T-helper 1 cell treated with Interleukin-12 subunit alpha and Interleukin-12 subunit beta and Interleukin-4 antibody, amounts not matched to agents 30 ng/mL and 1 ng/mL, for 36 hours (primary cell): ENCODE measurements around the gene VAV2. TPM values are rescaled to one million over a fixed set of nuclear protein-coding genes. Genes with fewer than 3 reads are reported as not detected.

Source experiments
- intact Hi-C: fragments of 100-400 bp; cut with micrococcal nuclease; formaldehyde crosslinking; loops from one replicate; pipeline ENCODE4 v1.15.1; 2024
- total RNA-seq: library from RNA; stranded (reverse); gene quantifications from 2 replicates; pipeline ENCODE4 v1.2.3, GENCODE V29; 2022

VAV2 gene
- total RNA-seq, 1 donor from 2014 or later: 3.1 TPM

- intact Hi-C loops: no loop called here
Measured at GRCh38 chr9:133821601-133822429, 170.3 kb downstream of the VAV2 start.

- intact Hi-C loops: no loop called here
Measured at GRCh38 chr9:133819923-133820322, 172.2 kb downstream of the VAV2 start.

DNA sequence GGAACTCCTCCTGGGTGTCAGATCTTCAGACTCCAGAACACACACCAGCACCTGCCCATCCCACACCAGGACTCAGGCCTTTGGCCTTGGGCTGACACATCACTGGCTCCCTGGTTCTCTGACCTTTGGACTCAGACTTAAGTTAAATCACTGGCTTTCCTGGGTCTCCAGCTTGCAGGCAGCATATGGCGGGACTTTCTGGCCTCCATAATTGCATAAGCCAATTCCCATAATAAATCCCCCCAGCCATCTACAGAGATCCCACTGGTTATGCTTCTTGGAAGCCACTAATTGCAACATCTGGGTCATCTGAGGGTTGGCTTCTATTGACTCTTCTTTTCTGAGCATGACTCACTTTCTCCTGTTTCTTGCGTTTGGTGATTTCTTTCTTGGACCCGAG is 173.7 kb downstream of the VAV2 start:
- intact Hi-C loops: no loop called here

- intact Hi-C loops: no loop called here
Measured at GRCh38 chr9:133815781-133816180, 176.3 kb downstream of the VAV2 start.

GRCh38 chr9:133814586-133815208 is 177.4 kb downstream of the VAV2 start:
- intact Hi-C loops: no loop called here

DNA sequence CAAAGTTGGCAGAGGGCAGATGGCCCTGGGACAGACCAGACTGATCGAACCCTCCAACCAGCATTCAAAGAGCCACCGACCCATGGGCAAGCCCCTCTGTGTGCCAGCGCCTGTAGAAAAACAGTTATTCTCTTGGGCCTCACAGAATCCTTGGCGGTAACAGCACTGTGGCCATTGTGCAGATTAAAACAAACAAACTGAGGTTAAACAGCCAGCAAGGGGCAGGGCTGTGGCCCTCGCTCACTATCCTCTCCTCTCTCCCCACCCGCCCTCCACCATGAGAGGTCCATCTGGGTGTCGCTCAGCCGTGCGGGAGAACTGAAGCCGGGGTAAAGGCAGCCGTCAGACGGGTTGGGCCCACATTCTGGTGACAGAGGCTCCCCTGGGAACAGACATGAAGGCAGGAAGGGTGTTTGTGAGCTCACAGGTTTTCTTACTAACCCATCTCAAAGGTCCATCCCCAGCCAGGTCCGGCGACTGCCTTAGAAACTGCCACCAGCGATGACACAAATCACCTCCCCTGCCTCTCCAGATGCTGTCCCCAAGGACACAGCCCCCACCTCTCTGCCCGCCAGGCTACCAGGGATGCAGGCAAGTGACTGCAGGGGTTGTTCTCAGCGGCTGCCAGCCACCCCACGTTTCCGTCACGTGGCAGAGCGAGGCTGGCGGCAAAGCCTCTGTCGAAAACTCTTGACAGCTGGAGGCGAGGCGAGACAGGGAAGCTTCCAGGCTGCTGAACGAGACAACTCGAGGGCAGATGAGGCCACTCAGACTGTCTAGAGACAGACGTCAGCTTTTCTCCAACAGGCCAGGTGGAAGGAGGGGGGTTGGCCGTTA is 178.2 kb downstream of the VAV2 start:
- intact Hi-C loops: no loop called here

DNA sequence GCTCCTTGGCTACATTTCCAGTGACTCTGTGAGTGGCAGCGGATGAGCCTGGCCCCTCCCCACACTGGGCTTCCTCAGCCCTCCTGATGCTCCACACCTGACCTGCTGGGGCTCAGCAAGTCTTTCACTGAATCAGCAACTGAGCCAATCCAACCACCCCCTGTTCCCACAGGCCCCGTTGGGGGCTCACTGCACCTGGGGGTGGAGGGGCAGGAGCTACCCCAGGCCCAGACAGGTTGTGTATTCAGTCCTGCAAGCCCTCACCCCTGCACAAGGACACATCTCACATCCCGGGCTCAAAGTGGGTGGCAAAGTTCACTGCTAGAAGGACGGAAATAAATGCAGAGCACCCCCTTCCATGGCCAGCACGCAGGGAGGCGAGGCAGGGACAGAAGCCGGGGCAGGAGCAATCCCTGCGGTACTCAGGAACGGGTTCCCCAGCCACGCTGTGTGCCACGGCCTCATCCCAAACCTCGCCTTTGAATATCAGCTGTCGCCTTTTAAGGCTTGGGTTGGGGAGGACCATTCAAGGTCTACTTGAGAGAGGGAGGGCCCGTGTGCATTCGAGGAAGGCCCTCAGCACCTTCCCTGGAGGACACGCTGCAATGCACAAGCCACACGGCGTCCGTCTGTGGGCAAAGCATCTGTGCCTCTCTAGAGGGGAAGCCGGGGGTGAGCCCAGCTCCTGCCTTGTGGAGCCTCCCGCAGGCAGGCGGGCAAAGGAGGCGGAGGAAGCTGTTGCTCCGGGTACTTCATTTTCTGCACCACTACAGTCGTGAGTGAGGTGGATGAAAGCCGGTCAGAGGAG is 179.0 kb downstream of the VAV2 start:
- intact Hi-C loops: no loop called here

DNA sequence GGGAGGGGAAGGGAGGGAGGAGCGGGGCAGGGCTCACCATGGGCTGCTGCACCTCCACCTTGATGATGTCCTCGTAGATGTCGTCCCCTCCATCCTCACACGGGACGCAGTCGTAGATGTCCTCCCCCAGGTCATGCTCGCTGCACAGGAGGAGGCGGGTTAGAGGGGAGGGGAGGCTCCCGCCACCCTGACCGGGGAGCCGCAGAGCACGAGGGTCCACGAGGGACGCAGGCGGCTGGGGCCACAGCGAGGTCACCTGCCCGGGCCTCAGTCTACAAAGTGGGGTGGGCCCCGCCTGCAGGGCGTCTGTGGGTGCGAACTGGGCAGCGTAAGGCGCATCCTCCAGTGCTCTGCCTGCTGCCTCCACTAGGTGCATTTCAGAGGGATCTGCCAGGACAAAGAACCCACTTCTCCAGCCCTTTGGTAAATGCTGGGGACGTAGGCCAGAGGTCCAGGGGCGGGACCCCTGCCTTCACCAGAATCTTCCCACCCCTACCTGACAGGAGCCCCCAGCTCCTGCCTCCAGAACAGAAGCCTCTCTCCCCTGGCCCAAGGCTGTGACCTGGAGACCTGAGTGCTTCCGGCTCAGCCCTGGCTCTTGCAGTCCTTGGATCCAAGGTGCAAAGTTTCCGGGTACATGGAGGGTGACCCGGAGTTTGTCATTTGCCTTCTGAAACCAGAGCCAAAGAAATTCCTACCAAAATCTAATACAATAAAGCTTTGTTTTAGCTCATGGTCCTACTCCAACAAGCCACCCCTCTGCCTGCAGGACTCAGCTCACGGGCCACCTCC is 179.9 kb downstream of the VAV2 start:
- intact Hi-C loops: no loop called here

- intact Hi-C loops: no loop called here
Measured at GRCh38 chr9:133811471-133811870, 180.7 kb downstream of the VAV2 start.

- intact Hi-C loops: no loop called here
Measured at GRCh38 chr9:133810556-133811195, 181.4 kb downstream of the VAV2 start.

- intact Hi-C loops: no loop called here
Measured at GRCh38 chr9:133809335-133809734, 182.8 kb downstream of the VAV2 start.

DNA sequence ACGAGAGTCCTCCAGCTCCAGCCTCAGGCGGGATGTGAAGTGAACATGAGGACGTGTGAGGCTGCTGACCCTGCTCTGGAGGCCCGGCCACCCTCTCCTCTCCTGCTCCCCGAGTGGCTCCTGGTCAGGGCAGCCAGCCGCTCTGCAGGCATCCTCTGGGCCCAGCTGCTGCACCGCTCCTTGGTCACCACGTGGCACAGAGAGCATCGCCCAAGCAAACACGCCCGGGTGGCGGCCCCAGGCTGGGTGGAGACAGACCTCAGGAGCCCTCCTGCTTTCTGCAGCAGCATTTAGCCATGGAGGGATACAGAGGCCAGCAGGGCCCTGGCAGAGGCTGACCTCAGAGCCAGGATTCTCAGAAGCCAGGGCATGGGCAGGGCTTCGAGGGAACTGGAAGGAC is 184.3 kb downstream of the VAV2 start:
- intact Hi-C loops: no loop called here

DNA sequence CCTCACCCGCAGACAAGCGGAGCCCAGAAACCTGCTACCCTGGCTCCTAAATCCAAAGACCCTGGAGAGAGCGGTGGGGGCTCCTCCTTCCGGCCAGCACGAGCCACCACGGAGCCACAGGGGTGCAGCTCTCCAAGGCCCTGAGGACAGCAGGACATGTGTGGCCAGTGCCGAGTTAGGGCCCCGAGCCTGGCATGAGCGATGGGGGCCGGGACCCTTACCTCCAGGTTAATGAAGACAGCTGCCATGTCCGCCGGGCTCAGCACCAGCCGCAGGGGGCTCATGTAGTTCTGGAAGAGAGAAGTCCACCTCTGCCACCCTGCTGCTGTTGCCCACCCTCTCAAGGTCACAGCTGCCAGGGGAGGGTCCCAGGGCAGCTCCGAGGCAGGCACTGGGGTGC is 185.1 kb downstream of the VAV2 start:
- intact Hi-C loops: no loop called here

GRCh38 chr9:133806623-133807010 is 185.5 kb downstream of the VAV2 start:
- intact Hi-C loops: no loop called here

DNA sequence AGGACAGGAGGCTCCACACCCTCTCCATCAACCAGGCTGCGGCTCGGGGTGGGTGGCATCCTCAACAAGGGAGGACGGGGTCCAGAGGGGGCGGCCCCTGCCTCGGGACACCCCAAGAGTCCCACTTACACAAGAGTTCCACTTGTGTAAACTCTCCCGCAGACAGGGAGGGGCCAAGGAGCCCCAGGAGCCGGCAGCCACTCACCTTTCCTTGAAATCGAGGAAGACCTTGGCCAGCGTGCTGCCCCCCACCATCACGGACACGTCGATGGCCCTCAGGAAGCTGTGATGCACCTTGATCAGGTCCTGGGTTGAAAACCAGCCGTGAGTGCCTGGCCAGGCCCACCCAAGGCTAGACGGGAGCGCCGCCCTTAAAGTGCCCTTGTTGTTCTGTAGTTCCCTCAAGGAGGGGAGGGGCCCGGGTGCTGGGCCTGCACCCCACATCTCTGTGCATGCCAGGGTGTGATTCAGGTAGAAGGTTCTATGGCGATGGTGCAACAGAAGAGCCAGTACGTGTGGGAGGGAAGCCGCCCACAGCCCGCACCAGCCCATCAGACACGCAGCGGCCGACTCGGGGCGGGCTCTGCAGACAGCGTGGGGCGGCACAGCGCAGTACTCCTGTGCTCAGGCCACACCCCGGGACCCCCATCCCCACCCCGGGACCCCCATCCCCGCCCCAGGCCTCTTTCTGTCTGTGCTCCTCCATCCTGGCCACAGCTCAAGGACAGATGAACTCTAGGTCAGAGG is 186.1 kb downstream of the VAV2 start:
- intact Hi-C loops: no loop called here

DNA sequence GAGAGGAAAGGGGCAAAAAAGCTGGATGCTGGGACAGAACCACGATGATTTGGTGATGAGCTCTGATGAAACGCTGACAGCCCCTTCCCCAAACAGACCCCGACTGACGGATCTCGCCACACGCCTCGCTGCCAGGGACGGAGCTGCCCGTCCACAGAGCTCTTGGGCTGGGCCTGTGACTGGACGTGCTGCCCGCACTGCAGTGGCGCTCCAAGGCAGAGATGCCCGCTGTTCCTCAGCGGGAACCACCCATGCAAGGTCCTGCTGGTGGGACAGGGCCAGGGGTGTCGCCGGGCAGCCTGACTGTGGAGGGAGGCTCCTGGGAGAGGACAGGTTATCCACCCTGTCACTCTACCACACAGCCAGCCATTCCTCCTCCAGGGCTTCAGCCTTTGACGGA is 187.9 kb downstream of the VAV2 start:
- intact Hi-C loops: no loop called here

GRCh38 chr9:133803745-133804144 is 188.4 kb downstream of the VAV2 start:
- intact Hi-C loops: no loop called here

DNA sequence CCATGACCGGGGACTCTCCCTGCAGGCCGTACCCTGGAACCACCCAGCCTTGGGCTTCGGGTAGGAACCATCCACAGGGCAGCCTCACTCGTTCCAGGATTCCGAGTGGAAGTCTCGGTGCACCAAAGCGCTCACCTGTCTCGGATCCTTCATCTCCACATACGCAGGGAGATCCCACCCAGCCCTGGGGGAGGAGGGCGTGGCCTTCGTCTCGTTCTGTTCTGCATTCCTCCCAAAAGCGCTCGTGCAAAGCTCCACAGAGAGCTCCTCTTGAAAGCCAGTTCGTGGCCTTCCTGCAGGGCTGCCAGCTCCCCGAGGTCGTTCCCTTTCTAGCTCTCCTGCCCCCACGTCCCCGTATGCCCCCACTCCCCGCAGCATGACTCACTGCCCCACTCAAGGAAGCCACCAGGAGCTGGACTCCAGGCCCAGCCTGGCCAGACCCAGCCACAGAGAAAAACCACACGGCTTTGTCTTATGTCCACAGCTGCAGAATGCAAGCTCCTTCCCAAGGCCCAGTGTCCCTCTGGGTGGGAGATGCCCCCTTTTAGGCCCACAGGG is 189.0 kb downstream of the VAV2 start:
- intact Hi-C loops: no loop called here

GRCh38 chr9:133801739-133802138 is 190.4 kb downstream of the VAV2 start:
- intact Hi-C loops: no loop called here
